CD4-positive, alpha-beta T cell (primary cell): Measurements from ENCODE around the gene ARID1B. TPM values are rescaled to one million over a fixed set of nuclear protein-coding genes. Genes with fewer than 3 reads are reported as not detected.

ENCODE experiments used
- ATAC-seq: fragments of 200-7000 bp; cut with Tn5 transposase; one replicate; pipeline ENCODE4 v1.10.0; 2022; ENCODE audit warnings: mild to moderate bottlenecking; ENCODE audit not compliant: poor library complexity
- CTCF ChIA-PET: fragments of 350-600 bp; sonication (Branson Sonifier 250); formaldehyde crosslinking; loops from one replicate; lab custom pipeline; 2021; ENCODE audit warnings: antibody characterized with exemption, inconsistent platforms; lab: Charles Lee
- POLR2A ChIA-PET: fragments of 350-600 bp; sonication (Branson Sonifier 250); formaldehyde crosslinking; loops from one replicate; lab custom pipeline; 2021; ENCODE audit warnings: antibody characterized with exemption, inconsistent platforms; lab: Charles Lee
- DNase-seq, 14 experiments: peaks; one replicate each; pipeline ENCODE4 v3.0.0-alpha.2; 2013 to 2020; ENCODE audit warnings: mixed read lengths in 2 of 14
- H3K27ac ChIP-seq, 2 donors: one replicate each; pipeline versions ENCODE4 v1.5.1 to v1.7.0; 2013; ENCODE audit warnings: low read length in 2 of 2, low read depth in 1 of 2, mild to moderate bottlenecking in 1 of 2
- H3K27me3 ChIP-seq, 2 experiments: 1 replicate in 1 of 2; 2 replicates in 1 of 2; pipeline versions ENCODE4 v1.6.1 to v1.7.0; 2013; ENCODE audit warnings: low read length in 2 of 2, control low read depth in 1 of 2, mild to moderate bottlenecking in 1 of 2, moderate library complexity in 1 of 2; ENCODE audit not compliant: insufficient read depth in 2 of 2, control insufficient read depth in 1 of 2
- H3K36me3 ChIP-seq: one replicate; pipeline ENCODE4 v1.6.1; 2013; ENCODE audit warnings: low read length, control low read depth; ENCODE audit not compliant: insufficient read depth
- H3K4me1 ChIP-seq: one replicate; pipeline ENCODE4 v1.6.1; 2013; ENCODE audit warnings: low read length, control low read depth; ENCODE audit not compliant: insufficient read depth
- H3K4me3 ChIP-seq: one replicate; pipeline ENCODE4 v1.5.1; 2013; ENCODE audit warnings: mild to moderate bottlenecking, low read length, moderate library complexity
- H3K9me3 ChIP-seq, 2 experiments: 1 replicate in 1 of 2; 2 replicates in 1 of 2; pipeline versions ENCODE4 v1.6.1 to v1.7.0; 2013; ENCODE audit warnings: low read length in 2 of 2, mild to moderate bottlenecking in 2 of 2, control low read depth in 1 of 2, moderate library complexity in 1 of 2; ENCODE audit not compliant: control insufficient read depth in 1 of 2, insufficient read depth in 1 of 2
- H3K27ac Mint-ChIP-seq: one replicate; pipeline ENCODE4 v1.8.0; 2020; ENCODE audit warnings: mixed read lengths
- H3K27me3 Mint-ChIP-seq: one replicate; pipeline ENCODE4 v1.8.0; 2021; ENCODE audit warnings: mixed read lengths
- H3K36me3 Mint-ChIP-seq: one replicate; pipeline ENCODE4 v1.8.0; 2021; ENCODE audit warnings: low read depth, mixed read lengths
- H3K4me1 Mint-ChIP-seq: one replicate; pipeline ENCODE4 v1.8.0; 2021; ENCODE audit warnings: low read depth, mixed read lengths
- H3K4me3 Mint-ChIP-seq: one replicate; pipeline ENCODE4 v1.8.0; 2020; ENCODE audit warnings: mild to moderate bottlenecking, mixed read lengths
- H3K9me3 Mint-ChIP-seq: one replicate; pipeline ENCODE4 v1.8.0; 2020; ENCODE audit warnings: mixed read lengths
- intact Hi-C, 2 experiments: fragments of 100-400 bp; cut with DNase I in 1 of 2; cut with micrococcal nuclease in 1 of 2; formaldehyde crosslinking; loops; one replicate each; pipeline versions ENCODE4 v1.15.1 to v1.9.0; 2023 to 2025; cut with DNase I, micrococcal nuclease
- total RNA-seq, 174 experiments: library from RNA in 2 of 174; stranded (reverse) in 2 of 174; gene quantifications; one replicate each; pipeline ENCODE4 v1.2.3 and lab custom pipeline; 2021 to 2026
- TF ChIP-seq, protein P1 (sequence below): fragments of 200-600 bp; IDR thresholded peaks from one replicate; pipeline ENCODE4 v1.8.0; 2022; ENCODE audit warnings: antibody characterized with exemption, mild to moderate bottlenecking

Gene ARID1B
- total RNA-seq, 2 experiments from 2014 or later: 120 to 125 TPM

DNA sequence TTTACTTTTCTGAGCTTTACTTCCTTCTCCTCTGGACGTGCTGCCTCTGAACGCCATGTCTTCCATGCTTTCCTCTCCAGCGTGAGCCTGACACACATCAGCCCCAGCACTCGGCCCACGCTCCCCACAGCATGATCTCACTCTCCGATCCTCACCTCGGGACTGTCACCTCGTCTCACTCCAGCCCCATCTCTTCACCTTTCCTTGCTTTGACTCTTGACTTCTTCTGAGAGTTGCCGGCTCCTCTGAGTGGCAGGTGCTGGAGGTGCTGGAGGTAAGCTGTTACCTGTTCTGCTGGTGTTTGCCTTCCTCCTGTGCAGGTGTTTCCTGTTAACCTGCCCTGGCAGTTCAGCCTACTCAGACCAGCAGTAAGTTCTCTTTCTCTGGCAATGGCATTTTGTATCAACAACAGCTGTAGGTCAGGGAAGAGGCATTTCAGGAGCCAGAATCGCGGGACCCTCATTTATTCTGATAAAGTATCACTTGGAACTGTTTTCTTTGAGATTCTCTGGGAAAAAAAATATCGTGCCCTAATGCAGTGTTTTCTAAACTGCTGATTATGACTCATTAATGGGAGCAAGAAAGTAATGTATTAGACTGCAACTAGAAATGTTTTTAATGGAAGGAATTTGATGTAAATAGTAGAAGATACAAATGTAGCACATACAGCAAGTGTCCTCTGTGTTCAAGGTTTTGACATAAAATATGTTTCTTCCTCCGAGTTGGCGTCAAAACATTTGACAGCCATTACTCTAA lies 106.5 kb downstream of the ARID1B start:
- Mint-ChIP-seq H3K4me1 (peaks cover 96% of the 10 kb centered on the region), H3K27ac (peak overlapping the region; percentile 13), H3K27me3 (no peaks in the 10 kb centered on the region), H3K36me3 (no peaks in the 10 kb centered on the region), H3K9me3 (no peaks in the 10 kb centered on the region), H3K4me3 (peak overlapping the region; percentile 30)
- Histone ChIP-seq H3K4me3 (no peak overlapping the region), H3K36me3 (no peaks in the 10 kb centered on the region), H3K27ac (no peak overlapping the region), H3K4me1 (peaks cover 43% of the 10 kb centered on the region), H3K27me3 (no peaks in the 10 kb centered on the region), H3K9me3 (no peaks in the 10 kb centered on the region)
- TF ChIP-seq, protein P1, sequence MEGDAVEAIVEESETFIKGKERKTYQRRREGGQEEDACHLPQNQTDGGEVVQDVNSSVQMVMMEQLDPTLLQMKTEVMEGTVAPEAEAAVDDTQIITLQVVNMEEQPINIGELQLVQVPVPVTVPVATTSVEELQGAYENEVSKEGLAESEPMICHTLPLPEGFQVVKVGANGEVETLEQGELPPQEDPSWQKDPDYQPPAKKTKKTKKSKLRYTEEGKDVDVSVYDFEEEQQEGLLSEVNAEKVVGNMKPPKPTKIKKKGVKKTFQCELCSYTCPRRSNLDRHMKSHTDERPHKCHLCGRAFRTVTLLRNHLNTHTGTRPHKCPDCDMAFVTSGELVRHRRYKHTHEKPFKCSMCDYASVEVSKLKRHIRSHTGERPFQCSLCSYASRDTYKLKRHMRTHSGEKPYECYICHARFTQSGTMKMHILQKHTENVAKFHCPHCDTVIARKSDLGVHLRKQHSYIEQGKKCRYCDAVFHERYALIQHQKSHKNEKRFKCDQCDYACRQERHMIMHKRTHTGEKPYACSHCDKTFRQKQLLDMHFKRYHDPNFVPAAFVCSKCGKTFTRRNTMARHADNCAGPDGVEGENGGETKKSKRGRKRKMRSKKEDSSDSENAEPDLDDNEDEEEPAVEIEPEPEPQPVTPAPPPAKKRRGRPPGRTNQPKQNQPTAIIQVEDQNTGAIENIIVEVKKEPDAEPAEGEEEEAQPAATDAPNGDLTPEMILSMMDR: no peak
- ATAC-seq: peak; percentile 69
- ChIA-PET POLR2A (interaction anchor here (0.9 to 1.9 kb wide), 5 partner anchors 9 to 197 kb away, joined by 3 to 4 read pairs (median 3); no protein-coding TSS in a partner anchor), CTCF (no interaction called here)
- DNase-seq: peak in 4 of 14 experiments; percentile 2 to 21 (median 19)
- intact Hi-C loops: no loop called here

DNA sequence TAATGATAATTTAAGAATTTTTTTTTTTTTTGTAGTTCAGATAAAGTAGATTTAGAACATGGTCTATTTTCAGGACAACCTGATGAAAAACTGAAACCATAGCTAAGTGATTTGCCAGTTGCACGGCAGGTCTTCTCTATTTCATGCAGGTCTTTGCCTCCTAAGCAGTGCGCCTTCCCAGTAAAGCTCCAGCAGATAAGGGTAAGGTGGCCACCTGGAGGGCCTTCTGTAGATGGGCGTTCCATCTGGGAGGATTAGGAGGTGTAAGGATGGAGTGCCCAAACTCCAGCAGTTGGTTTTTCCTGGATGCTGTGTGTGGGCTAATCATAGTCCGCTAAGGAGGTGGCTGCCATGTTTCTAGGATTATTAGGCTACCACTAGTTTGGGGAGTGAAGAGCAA lies 107.1 kb downstream of the ARID1B start:
- H3K4me1 Mint-ChIP-seq: peaks cover 92% of the 10 kb centered on the region
- ATAC-seq (no peak), DNase-seq (no peak)
- intact Hi-C loops: no loop called here
- no peaks in the 10 kb centered on the region for H3K9me3 Mint-ChIP-seq
- H3K27ac ChIP-seq: no peak overlapping the region
- CTCF ChIA-PET: no interaction called here
- peaks cover 36% of the 10 kb centered on the region for H3K4me1 ChIP-seq
- H3K4me3 ChIP-seq: no peak overlapping the region
- POLR2A ChIA-PET: interaction anchor here (0.9 to 1.3 kb wide), 3 partner anchors 30 to 138 kb away, joined by 3 read pairs; no protein-coding TSS in a partner anchor
- no peak overlapping the region for H3K27ac Mint-ChIP-seq
- H3K27me3 ChIP-seq: no peaks in the 10 kb centered on the region
- TF ChIP-seq, protein P1: no peak
- no peaks in the 10 kb centered on the region for H3K27me3 Mint-ChIP-seq
- H3K36me3 ChIP-seq: no peaks in the 10 kb centered on the region
- H3K9me3 ChIP-seq: no peaks in the 10 kb centered on the region
- H3K36me3 Mint-ChIP-seq: no peaks in the 10 kb centered on the region
- H3K4me3 Mint-ChIP-seq: no peak overlapping the region

DNA sequence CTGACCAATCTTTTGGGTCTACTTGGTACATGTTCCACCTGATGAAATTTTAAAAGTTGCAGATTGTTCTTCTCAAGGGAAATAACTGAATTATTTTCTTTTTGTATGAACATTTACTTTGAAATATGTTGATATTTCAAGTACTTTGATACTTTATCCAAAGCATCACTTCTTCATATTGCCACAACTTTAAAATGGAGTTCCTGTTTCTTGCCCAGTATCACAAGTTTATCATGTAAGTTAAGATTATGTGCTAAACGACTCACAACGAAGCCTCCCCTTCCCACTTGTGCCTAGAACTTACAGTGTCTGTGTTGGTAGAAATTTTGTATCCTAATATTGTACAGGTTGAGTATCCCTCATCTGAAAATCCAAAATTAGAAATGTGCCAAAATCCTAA lies 108.4 kb downstream of the ARID1B start:
- Histone ChIP-seq H3K36me3 (no peaks in the 10 kb centered on the region), H3K4me1 (peaks cover 33% of the 10 kb centered on the region), H3K27ac (no peak overlapping the region), H3K4me3 (no peak overlapping the region), H3K9me3 (no peaks in the 10 kb centered on the region), H3K27me3 (no peaks in the 10 kb centered on the region)
- TF ChIP-seq, protein P1: no peak
- H3K4me3 Mint-ChIP-seq: no peak overlapping the region
- H3K9me3 Mint-ChIP-seq: no peaks in the 10 kb centered on the region
- no peak overlapping the region for H3K27ac Mint-ChIP-seq
- no peak for ATAC-seq
- H3K36me3 Mint-ChIP-seq: no peaks in the 10 kb centered on the region
- intact Hi-C loops: no loop called here
- no peak for DNase-seq
- CTCF ChIA-PET: no interaction called here
- no peaks in the 10 kb centered on the region for H3K27me3 Mint-ChIP-seq
- H3K4me1 Mint-ChIP-seq: peaks cover 88% of the 10 kb centered on the region
- POLR2A ChIA-PET: no interaction called here
